CD4-positive, alpha-beta T cell treated with Interleukin-10 for 1 hour (primary cell): ENCODE results near the gene ERN2.
A peak's percentile ranks its signal among the peaks of the same experiment; 100 is the strongest.

Experiments
- DNase-seq: peaks from one replicate; pipeline ENCODE4 v3.0.0-alpha.2; 2020

The ERN2 gene

GRCh38 chr16:23716484-23716883 is 3.5 kb upstream of the ERN2 start:
- DNase-seq, result no peak

- DNase-seq, result no peak
Measured at GRCh38 chr16:23711785-23712184, 1.2 kb downstream of the ERN2 start.

- no peak for DNase-seq
Measured at GRCh38 chr16:23710504-23710903, 2.5 kb downstream of the ERN2 start.

GRCh38 chr16:23710008-23710407 is 3.0 kb downstream of the ERN2 start:
- DNase-seq, result no peak

GRCh38 chr16:23709536-23709935 is 3.5 kb downstream of the ERN2 start:
- DNase-seq, result no peak

GRCh38 chr16:23706439-23706838 is 6.6 kb downstream of the ERN2 start:
- DNase-seq, result no peak

- DNase-seq, result no peak
Measured at GRCh38 chr16:23705517-23705902, 7.5 kb downstream of the ERN2 start.

GRCh38 chr16:23704772-23705516 is 8.1 kb downstream of the ERN2 start:
- no peak for DNase-seq

- no peak for DNase-seq
Measured at GRCh38 chr16:23702951-23703350, 10.1 kb downstream of the ERN2 start.

- no peak for DNase-seq
Measured at GRCh38 chr16:23701045-23701444, 12.0 kb downstream of the ERN2 start.

- no peak for DNase-seq
Measured at GRCh38 chr16:23700509-23700908, 12.5 kb downstream of the ERN2 start.

- no peak for DNase-seq
Measured at GRCh38 chr16:23700093-23700492, 12.9 kb downstream of the ERN2 start.

GRCh38 chr16:23699100-23699499 is 13.9 kb downstream of the ERN2 start:
- peak; percentile 29 for DNase-seq

- DNase-seq, result no peak
Measured at GRCh38 chr16:23695756-23696155, 17.3 kb downstream of the ERN2 start.

- DNase-seq, result no peak
Measured at GRCh38 chr16:23694644-23695373, 18.2 kb downstream of the ERN2 start.

GRCh38 chr16:23694265-23694643 is 18.8 kb downstream of the ERN2 start:
- no peak for DNase-seq

- no peak for DNase-seq
Measured at GRCh38 chr16:23692190-23692837, 20.7 kb downstream of the ERN2 start.

- no peak for DNase-seq
Measured at GRCh38 chr16:23691483-23692189, 21.4 kb downstream of the ERN2 start.

- no peak for DNase-seq
Measured at GRCh38 chr16:23690771-23691482, 22.1 kb downstream of the ERN2 start.

- DNase-seq, result no peak
Measured at GRCh38 chr16:23689442-23690187, 23.4 kb downstream of the ERN2 start.

- no peak for DNase-seq
Measured at GRCh38 chr16:23687034-23687808, 25.8 kb downstream of the ERN2 start.
